Gastrocnemius medialis (tissue), 4 donors: ENCODE results near the gene PRR16. TPM values are rescaled to one million over a fixed set of nuclear protein-coding genes. Genes with fewer than 3 reads are reported as not detected.

Source experiments
- ATAC-seq, 2 donors: fragments of 150-250 bp; one replicate each; pipeline ENCODE4 v1.9.1; 2016
- DNase-seq, 2 donors: peaks; one replicate each; pipeline ENCODE4 v3.0.0-alpha.2; 2019
- H3K27ac ChIP-seq, 4 donors: fragments of 200-600 bp; sonication (generic); 1 replicate in 1 of 4; 2 replicates in 3 of 4; pipeline ENCODE4 v1.5.1; 2016 to 2018; ENCODE audit warnings: mild to moderate bottlenecking in 2 of 4, moderate library complexity in 1 of 4
- H3K27me3 ChIP-seq, 3 donors: fragments of 200-600 bp; sonication (generic) in 2 of 3; 1 replicate in 1 of 3; 2 replicates in 2 of 3; pipeline versions ENCODE4 v1.5.1 to v1.6.0; 2016 to 2019; ENCODE audit warnings: mild to moderate bottlenecking in 1 of 3, moderate library complexity in 1 of 3
- H3K36me3 ChIP-seq, 2 donors: fragments of 200-600 bp; sonication (generic) in 1 of 2; one replicate each; pipeline ENCODE4 v1.5.1; 2017 to 2018
- H3K4me1 ChIP-seq, 2 donors: fragments of 200-600 bp; sonication (generic) in 1 of 2; one replicate each; pipeline ENCODE4 v1.5.1; 2016 to 2017; ENCODE audit warnings: mild to moderate bottlenecking in 2 of 2
- H3K4me3 ChIP-seq, 4 donors: fragments of 200-600 bp; sonication (generic) in 3 of 4; 1 replicate in 1 of 4; 2 replicates in 3 of 4; pipeline ENCODE4 v1.5.1; 2016 to 2019; ENCODE audit warnings: mild to moderate bottlenecking in 2 of 4
- H3K9me3 ChIP-seq, 3 donors: fragments of 200-600 bp; sonication (generic) in 2 of 3; 1 replicate in 1 of 3; 2 replicates in 2 of 3; pipeline ENCODE4 v1.5.1; 2016 to 2019
- POLR2A ChIP-seq, 2 donors: fragments of 450-650 bp; IDR thresholded peaks; one replicate each; pipeline ENCODE4 v1.6.1; 2017; ENCODE audit warnings: antibody characterized with exemption in 2 of 2, mild to moderate bottlenecking in 2 of 2, moderate library complexity in 2 of 2
- in situ Hi-C, 4 donors: fragments of 200-750 bp; cut with MboI; loops; one replicate each; pipeline versions ENCODE4 v1.15.0 to v1.8.0; 2017; ENCODE audit warnings: low sequenced_read_pairs in 4 of 4
- intact Hi-C: fragments of 100-400 bp; cut with DNase I; formaldehyde crosslinking; loops from one replicate; pipeline ENCODE4 v1.15.1; 2023; ENCODE audit warnings: low total_unique reads
- total RNA-seq, 4 donors: library from RNA; depleted of rRNA; stranded (reverse); fragments of >200 nt; gene quantifications; one replicate each; pipeline versions ENCODE4 v1.1.0 to v1.2.3, GENCODE V29; 2016
- TF ChIP-seq, protein P1 (sequence below), 5 experiments: fragments of 450-650 bp in 3 of 5; fragments of 200-600 bp in 2 of 5; sonication (generic) in 2 of 5; IDR thresholded peaks in 4 of 5; conservative IDR thresholded peaks in 1 of 5; 1 replicate in 4 of 5; 2 replicates in 1 of 5; pipeline ENCODE4 v1.5.1; 2016 to 2019; ENCODE audit warnings: antibody characterized with exemption in 5 of 5, mild to moderate bottlenecking in 3 of 5, moderate library complexity in 3 of 5

Gene PRR16
- total RNA-seq, 4 donors from 2014 or later = 0.66 to 3.9 (median 2.6) TPM

DNA sequence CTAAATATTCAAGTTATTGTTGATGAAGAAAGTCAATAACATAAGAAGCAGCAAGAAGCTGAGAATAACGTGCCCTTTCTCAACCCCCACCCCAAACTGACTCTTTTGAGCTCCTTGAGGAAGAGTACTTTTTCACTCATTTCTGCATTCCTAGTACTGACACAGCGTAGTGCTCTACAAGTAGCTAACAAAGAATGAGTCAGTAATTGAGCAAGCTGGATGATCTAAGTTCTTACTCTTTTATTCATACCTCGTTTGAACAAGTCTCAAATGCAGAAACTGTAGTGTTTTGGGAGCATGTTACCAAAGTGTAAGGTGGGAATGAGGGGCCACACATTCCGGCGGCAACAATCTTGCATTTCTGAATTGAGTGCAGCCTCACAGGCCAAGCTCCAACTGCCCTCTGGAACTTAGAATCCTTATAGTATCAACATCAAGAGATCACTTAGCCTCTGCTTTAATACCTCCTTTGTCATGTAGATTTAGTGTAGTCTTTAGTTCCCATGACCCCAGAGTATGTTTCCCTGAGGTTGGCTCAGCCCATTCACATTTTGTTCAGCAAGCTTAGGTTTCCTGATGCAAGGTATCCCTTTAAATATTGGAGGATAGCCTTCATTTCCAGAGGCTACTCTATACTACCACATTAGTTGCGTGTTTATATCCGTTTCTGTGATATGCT lies 152.0 kb downstream of the PRR16 start:
- intact Hi-C loops (no loop called here), in situ Hi-C loops (no loop called here)
- no peak for DNase-seq
- Histone ChIP-seq H3K4me3 (no peak overlapping the region), H3K27ac (no peak overlapping the region), H3K36me3 (no peaks in the 10 kb centered on the region), H3K9me3 (no peaks in the 10 kb centered on the region), H3K27me3 (no peaks in the 10 kb centered on the region), H3K4me1 (peaks cover 0 to 12% of the 10 kb centered on the region in 2 donors)
- ATAC-seq = no peak
- TF ChIP-seq POLR2A (IDR thresholded peaks at IDR 0.05) = no peak
- TF ChIP-seq, protein P1, sequence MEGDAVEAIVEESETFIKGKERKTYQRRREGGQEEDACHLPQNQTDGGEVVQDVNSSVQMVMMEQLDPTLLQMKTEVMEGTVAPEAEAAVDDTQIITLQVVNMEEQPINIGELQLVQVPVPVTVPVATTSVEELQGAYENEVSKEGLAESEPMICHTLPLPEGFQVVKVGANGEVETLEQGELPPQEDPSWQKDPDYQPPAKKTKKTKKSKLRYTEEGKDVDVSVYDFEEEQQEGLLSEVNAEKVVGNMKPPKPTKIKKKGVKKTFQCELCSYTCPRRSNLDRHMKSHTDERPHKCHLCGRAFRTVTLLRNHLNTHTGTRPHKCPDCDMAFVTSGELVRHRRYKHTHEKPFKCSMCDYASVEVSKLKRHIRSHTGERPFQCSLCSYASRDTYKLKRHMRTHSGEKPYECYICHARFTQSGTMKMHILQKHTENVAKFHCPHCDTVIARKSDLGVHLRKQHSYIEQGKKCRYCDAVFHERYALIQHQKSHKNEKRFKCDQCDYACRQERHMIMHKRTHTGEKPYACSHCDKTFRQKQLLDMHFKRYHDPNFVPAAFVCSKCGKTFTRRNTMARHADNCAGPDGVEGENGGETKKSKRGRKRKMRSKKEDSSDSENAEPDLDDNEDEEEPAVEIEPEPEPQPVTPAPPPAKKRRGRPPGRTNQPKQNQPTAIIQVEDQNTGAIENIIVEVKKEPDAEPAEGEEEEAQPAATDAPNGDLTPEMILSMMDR (IDR thresholded peaks at IDR 0.05 in 4 of 5, conservative IDR thresholded peaks at IDR 0.05 in 1 of 5) = no peak

- no peaks in the 10 kb centered on the region for H3K27me3 ChIP-seq
- no peak overlapping the region for H3K4me3 ChIP-seq
- DNase-seq (no peak), ATAC-seq (no peak)
- H3K4me1 ChIP-seq = no peaks in the 10 kb centered on the region
- TF ChIP-seq, protein P1 (IDR thresholded peaks at IDR 0.05 in 4 of 5, conservative IDR thresholded peaks at IDR 0.05 in 1 of 5) = no peak
- TF ChIP-seq POLR2A (IDR thresholded peaks at IDR 0.05) = no peak
- H3K27ac ChIP-seq = no peak overlapping the region
- H3K36me3 ChIP-seq = no peaks in the 10 kb centered on the region
- intact Hi-C loops = no loop called here
- no peaks in the 10 kb centered on the region for H3K9me3 ChIP-seq
- in situ Hi-C loops = no loop called here
These were observed 157.2 kb downstream of the PRR16 start for GRCh38 chr5:120621339-120621738.

GRCh38 chr5:120624021-120624563 lies 160.0 kb downstream of the PRR16 start:
- Histone ChIP-seq H3K36me3 (no peaks in the 10 kb centered on the region), H3K27me3 (no peaks in the 10 kb centered on the region), H3K4me1 (peaks cover 0 to 2% of the 10 kb centered on the region in 2 donors), H3K9me3 (no peaks in the 10 kb centered on the region), H3K27ac (no peak overlapping the region), H3K4me3 (no peak overlapping the region)
- in situ Hi-C loops = no loop called here
- intact Hi-C loops = no loop called here
- no peak for ATAC-seq
- TF ChIP-seq POLR2A (IDR thresholded peaks at IDR 0.05) = no peak
- TF ChIP-seq, protein P1 (IDR thresholded peaks at IDR 0.05 in 4 of 5, conservative IDR thresholded peaks at IDR 0.05 in 1 of 5) = no peak
- no peak for DNase-seq

DNA sequence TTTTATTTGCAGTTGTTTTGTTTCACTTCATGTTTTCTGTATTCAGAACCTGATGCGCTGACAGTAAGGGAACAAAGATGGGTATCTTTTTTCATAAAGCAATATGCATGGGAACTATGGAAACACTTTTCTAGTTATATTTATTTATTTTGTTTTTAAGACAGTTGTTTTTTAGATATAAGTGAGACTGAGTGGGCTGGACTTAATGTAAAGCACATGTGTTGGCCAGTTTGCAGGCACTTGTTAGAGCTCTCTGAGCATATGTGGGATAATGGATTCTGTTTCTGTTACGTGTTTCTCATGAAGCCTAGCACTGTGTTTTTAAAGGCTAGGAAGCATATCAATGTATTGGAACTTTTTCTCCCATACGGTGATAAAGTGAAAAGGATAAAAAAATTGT lies 164.1 kb downstream of the PRR16 start:
- H3K4me1 ChIP-seq = peaks cover 0 to 6% of the 10 kb centered on the region in 2 donors
- intact Hi-C loops = no loop called here
- in situ Hi-C loops = no loop called here
- no peak for ATAC-seq
- DNase-seq = no peak
- no peaks in the 10 kb centered on the region for H3K9me3 ChIP-seq
- no peak for TF ChIP-seq POLR2A (IDR thresholded peaks at IDR 0.05)
- TF ChIP-seq, protein P1 (IDR thresholded peaks at IDR 0.05 in 4 of 5, conservative IDR thresholded peaks at IDR 0.05 in 1 of 5) = no peak
- no peaks in the 10 kb centered on the region for H3K36me3 ChIP-seq
- H3K27ac ChIP-seq = no peak overlapping the region
- H3K4me3 ChIP-seq = no peak overlapping the region
- H3K27me3 ChIP-seq = no peaks in the 10 kb centered on the region
